HL-60 (cell line): ENCODE data around the gene PDE4B.

ENCODE experiments used
- DNase-seq, 2 experiments: peaks; one replicate each; pipeline ENCODE4 v3.0.0-alpha.2; 2010 to 2020; ENCODE audit warnings: low read depth in 1 of 2, low spot score in 1 of 2
- H3K27ac ChIP-seq: fragments of 250-450 bp; sonication (Bioruptor Pico); replicated peaks from 2 replicates; pipeline ENCODE4 v1.5.1; 2020; ENCODE audit warnings: mild to moderate bottlenecking, moderate library complexity
- H3K27me3 ChIP-seq: fragments of 250-450 bp; sonication (Bioruptor Pico); 2 replicates; pipeline ENCODE4 v1.5.1; 2021; ENCODE audit warnings: mild to moderate bottlenecking, moderate library complexity; ENCODE audit not compliant: insufficient read depth, poor library complexity, severe bottlenecking
- H3K4me3 ChIP-seq: replicated peaks from 2 replicates; pipeline ENCODE4 v1.5.1; 2011; ENCODE audit warnings: mild to moderate bottlenecking, control low read depth, low read length; ENCODE audit not compliant: insufficient read depth
- GABPA ChIP-seq: IDR thresholded peaks from 2 replicates; pipeline ENCODE4 v1.6.1; 2012; ENCODE audit warnings: low read depth
- POLR2AphosphoS5 ChIP-seq: IDR thresholded peaks from 2 replicates; pipeline ENCODE4 v1.6.1; 2012; ENCODE audit warnings: low read depth
- SPI1 ChIP-seq: IDR thresholded peaks from 2 replicates; pipeline ENCODE4 v1.6.1; 2012; ENCODE audit warnings: low read depth, mild to moderate bottlenecking, borderline replicate concordance
- TF ChIP-seq, protein P1 (sequence below): IDR thresholded peaks from one replicate; pipeline ENCODE4 v1.5.1; 2011; ENCODE audit warnings: low read length, control low read depth, inconsistent platforms; ENCODE audit not compliant: insufficient read depth
- TF ChIP-seq, protein P2 (sequence below): IDR thresholded peaks from 2 replicates; pipeline ENCODE4 v1.6.1; 2012; ENCODE audit warnings: low read depth; ENCODE audit not compliant: insufficient replicate concordance

The PDE4B gene

DNA sequence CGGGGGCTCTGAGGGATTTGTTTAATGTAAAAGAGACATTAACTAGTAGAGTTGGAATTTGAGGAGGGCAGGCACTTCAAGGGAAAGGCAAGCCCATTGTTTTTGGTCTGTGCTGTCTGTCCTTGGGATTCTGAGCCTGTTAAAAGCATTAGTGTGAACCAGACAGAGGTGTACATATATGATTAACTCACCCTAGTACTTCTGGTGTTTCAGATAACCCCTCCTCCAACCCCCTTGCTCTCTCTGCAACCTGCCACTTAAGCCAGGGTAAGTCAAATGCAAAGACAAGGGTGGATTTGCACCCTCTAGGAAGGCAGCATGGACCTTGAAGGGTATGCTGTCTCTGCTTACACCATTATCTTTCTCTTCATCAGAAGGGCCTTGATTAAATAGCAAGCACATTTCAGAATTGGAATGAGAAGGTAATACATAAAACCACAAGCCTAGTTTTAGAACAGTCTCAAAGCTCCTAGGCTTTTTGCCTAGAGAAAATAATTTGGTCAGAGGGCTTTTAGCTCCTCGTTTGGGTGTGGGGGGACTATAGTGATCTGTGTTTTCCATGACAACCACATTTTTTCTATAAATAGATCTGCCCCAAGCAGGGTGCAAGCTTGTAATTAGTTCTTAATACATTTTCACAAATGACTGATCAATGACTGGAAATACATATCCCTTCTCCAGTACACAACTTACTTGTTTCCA is 620.6 kb downstream of the PDE4B start:
- DNase-seq, result no peak

DNA sequence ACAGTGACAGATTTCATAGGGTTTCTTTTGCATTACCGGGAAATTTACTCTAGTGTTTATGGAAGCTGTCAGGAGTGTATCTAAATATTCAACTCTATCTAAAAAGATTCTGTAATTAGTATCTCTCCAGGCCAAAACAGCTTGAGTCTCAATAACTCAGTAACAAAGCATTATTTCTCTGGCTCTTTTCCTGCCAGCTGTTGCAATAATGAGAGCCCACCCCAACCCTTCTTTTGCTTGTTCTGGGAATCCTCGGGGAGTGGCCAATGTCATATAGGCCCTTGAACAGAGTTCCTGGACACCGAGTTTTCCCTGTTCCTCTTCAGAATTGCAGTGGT is 621.1 kb downstream of the PDE4B start:
- no peaks in the 10 kb centered on the region for H3K27me3 ChIP-seq
- no peak overlapping the region for H3K4me3 ChIP-seq
- H3K27ac ChIP-seq, result no peak overlapping the region
- DNase-seq, result no peak
- TF ChIP-seq, protein P1, sequence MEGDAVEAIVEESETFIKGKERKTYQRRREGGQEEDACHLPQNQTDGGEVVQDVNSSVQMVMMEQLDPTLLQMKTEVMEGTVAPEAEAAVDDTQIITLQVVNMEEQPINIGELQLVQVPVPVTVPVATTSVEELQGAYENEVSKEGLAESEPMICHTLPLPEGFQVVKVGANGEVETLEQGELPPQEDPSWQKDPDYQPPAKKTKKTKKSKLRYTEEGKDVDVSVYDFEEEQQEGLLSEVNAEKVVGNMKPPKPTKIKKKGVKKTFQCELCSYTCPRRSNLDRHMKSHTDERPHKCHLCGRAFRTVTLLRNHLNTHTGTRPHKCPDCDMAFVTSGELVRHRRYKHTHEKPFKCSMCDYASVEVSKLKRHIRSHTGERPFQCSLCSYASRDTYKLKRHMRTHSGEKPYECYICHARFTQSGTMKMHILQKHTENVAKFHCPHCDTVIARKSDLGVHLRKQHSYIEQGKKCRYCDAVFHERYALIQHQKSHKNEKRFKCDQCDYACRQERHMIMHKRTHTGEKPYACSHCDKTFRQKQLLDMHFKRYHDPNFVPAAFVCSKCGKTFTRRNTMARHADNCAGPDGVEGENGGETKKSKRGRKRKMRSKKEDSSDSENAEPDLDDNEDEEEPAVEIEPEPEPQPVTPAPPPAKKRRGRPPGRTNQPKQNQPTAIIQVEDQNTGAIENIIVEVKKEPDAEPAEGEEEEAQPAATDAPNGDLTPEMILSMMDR, result no peak
- TF ChIP-seq, protein P2, sequence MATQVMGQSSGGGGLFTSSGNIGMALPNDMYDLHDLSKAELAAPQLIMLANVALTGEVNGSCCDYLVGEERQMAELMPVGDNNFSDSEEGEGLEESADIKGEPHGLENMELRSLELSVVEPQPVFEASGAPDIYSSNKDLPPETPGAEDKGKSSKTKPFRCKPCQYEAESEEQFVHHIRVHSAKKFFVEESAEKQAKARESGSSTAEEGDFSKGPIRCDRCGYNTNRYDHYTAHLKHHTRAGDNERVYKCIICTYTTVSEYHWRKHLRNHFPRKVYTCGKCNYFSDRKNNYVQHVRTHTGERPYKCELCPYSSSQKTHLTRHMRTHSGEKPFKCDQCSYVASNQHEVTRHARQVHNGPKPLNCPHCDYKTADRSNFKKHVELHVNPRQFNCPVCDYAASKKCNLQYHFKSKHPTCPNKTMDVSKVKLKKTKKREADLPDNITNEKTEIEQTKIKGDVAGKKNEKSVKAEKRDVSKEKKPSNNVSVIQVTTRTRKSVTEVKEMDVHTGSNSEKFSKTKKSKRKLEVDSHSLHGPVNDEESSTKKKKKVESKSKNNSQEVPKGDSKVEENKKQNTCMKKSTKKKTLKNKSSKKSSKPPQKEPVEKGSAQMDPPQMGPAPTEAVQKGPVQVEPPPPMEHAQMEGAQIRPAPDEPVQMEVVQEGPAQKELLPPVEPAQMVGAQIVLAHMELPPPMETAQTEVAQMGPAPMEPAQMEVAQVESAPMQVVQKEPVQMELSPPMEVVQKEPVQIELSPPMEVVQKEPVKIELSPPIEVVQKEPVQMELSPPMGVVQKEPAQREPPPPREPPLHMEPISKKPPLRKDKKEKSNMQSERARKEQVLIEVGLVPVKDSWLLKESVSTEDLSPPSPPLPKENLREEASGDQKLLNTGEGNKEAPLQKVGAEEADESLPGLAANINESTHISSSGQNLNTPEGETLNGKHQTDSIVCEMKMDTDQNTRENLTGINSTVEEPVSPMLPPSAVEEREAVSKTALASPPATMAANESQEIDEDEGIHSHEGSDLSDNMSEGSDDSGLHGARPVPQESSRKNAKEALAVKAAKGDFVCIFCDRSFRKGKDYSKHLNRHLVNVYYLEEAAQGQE, result no peak
- no peak for TF ChIP-seq POLR2AphosphoS5

More for the DNA sequence above, 620.6 kb downstream of the PDE4B start:
- Histone ChIP-seq H3K4me3 (no peak overlapping the region), H3K27ac (no peak overlapping the region), H3K27me3 (no peaks in the 10 kb centered on the region)
- TF ChIP-seq POLR2AphosphoS5, result no peak
- no peak for TF ChIP-seq SPI1
- TF ChIP-seq, protein P1, result no peak
- no peak for TF ChIP-seq GABPA
- TF ChIP-seq, protein P2, result no peak

DNA sequence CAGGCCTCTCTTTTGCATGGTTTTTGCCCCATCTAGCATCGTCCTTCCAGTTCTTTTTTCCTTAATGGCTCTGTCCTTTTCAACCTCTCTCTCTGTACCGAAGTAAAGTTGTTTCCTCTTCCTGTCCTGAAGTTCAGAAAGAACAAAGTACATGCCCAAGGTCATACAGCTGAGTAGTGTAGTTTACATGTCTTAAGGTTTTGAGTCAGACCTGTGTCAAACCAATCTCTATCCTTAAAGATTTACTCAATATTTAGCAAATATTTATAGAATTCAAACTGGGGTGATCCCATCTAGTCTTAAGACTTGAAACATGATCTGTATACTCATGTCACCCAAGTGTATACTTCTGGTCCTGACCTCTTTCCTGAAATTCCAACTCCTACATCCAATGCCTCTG is 622.6 kb downstream of the PDE4B start:
- H3K4me3 ChIP-seq, result no peak overlapping the region
- H3K27ac ChIP-seq, result peak overlapping the region; percentile 56
- H3K27me3 ChIP-seq, result no peaks in the 10 kb centered on the region
- TF ChIP-seq, protein P2, result no peak
- TF ChIP-seq SPI1, result no peak
- TF ChIP-seq GABPA, result no peak
- TF ChIP-seq POLR2AphosphoS5, result no peak
- TF ChIP-seq, protein P1, result no peak
- peak in 1 of 2 experiments; percentile 8 for DNase-seq
